ENCODE data around the gene GRAMD4.
A peak's percentile ranks its signal among the peaks of the same experiment; 100 is the strongest.

The GRAMD4 gene

DNA sequence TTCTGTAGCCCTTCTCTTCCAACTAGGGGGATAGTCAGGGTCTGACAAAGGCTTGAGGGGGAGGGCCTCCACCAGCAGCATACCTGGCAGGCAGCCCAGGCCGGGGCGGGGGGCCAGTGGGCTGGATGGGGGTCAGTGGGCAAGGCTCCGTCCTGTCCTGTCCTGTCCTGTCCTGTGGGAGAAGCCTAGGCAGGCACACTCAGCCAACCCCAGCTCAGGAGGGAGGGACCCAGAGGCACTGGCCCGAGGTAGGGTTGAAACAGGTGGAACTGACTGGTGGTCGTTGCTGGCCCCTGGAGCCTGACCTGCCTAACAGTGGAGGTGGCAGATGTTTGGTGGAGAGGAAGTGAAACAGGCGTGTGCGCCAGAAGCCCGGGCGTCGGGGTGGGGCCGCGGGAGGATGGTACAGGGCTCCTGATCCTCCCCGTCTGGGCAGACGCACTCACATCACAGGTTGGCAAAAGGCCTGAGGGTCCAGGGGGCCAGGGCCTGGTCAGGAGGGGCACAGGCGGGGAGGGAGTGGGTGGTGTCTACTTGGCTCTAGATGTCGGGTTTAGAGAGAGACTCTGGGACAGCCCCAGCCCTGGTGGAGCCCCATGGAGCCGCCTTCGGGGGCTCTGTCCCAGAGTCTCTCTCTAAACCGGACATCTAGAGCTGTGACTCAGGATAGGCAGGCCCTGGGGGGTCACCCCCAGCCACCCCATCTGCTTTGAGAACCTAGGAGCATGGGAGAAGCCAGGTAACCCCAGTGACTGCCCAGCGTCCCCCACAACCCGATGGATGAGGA, 32.5 kb upstream of the GRAMD4 start:
- no peaks in the 10 kb centered on the region for H3K27me3 ChIP-seq (ENCODE audit: insufficient read depth, low read length)
- peak overlapping the region; percentile 70 for H3K27ac ChIP-seq (ENCODE audit: low read depth, low read length, poor library complexity, severe bottlenecking)
- H3K36me3 ChIP-seq (ENCODE audit: insufficient read depth, low read length), result no peaks in the 10 kb centered on the region
- peak overlapping the region; percentile 47 for H3K4me3 ChIP-seq (ENCODE audit: low read depth, low read length, poor library complexity, severe bottlenecking)
- peak overlapping the region; percentile 61 for H3K4me2 ChIP-seq (ENCODE audit: low read length)
- TF ChIP-seq, protein P1, sequence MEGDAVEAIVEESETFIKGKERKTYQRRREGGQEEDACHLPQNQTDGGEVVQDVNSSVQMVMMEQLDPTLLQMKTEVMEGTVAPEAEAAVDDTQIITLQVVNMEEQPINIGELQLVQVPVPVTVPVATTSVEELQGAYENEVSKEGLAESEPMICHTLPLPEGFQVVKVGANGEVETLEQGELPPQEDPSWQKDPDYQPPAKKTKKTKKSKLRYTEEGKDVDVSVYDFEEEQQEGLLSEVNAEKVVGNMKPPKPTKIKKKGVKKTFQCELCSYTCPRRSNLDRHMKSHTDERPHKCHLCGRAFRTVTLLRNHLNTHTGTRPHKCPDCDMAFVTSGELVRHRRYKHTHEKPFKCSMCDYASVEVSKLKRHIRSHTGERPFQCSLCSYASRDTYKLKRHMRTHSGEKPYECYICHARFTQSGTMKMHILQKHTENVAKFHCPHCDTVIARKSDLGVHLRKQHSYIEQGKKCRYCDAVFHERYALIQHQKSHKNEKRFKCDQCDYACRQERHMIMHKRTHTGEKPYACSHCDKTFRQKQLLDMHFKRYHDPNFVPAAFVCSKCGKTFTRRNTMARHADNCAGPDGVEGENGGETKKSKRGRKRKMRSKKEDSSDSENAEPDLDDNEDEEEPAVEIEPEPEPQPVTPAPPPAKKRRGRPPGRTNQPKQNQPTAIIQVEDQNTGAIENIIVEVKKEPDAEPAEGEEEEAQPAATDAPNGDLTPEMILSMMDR (IDR thresholded peaks at IDR 0.05; ENCODE audit: low read length), result no peak
- no peak for TF ChIP-seq EZH2 (IDR thresholded peaks at IDR 0.05; ENCODE audit: borderline replicate concordance, low read length)
- H3K9me2 ChIP-seq (ENCODE audit: low read depth, low read length), result no peaks in the 10 kb centered on the region
- H3K9me3 ChIP-seq (ENCODE audit: low read length), result no peaks in the 10 kb centered on the region
- H4K20me1 ChIP-seq (ENCODE audit: insufficient read depth, low read length), result no peaks in the 10 kb centered on the region
- no peak overlapping the region for H2AFZ ChIP-seq (ENCODE audit: low read length)
- no peaks in the 10 kb centered on the region for H3F3A ChIP-seq (ENCODE audit: insufficient read depth, low read length)
- no peaks in the 10 kb centered on the region for H3K79me2 ChIP-seq (ENCODE audit: insufficient read depth, low read length)
- H3K9ac ChIP-seq (ENCODE audit: low read length), result peak overlapping the region; percentile 49; the same call in 1 of the 2 replicates
- H3K4me1 ChIP-seq (ENCODE audit: insufficient read depth, low read length, severe bottlenecking), result peaks cover 60% of the 10 kb centered on the region

DNA sequence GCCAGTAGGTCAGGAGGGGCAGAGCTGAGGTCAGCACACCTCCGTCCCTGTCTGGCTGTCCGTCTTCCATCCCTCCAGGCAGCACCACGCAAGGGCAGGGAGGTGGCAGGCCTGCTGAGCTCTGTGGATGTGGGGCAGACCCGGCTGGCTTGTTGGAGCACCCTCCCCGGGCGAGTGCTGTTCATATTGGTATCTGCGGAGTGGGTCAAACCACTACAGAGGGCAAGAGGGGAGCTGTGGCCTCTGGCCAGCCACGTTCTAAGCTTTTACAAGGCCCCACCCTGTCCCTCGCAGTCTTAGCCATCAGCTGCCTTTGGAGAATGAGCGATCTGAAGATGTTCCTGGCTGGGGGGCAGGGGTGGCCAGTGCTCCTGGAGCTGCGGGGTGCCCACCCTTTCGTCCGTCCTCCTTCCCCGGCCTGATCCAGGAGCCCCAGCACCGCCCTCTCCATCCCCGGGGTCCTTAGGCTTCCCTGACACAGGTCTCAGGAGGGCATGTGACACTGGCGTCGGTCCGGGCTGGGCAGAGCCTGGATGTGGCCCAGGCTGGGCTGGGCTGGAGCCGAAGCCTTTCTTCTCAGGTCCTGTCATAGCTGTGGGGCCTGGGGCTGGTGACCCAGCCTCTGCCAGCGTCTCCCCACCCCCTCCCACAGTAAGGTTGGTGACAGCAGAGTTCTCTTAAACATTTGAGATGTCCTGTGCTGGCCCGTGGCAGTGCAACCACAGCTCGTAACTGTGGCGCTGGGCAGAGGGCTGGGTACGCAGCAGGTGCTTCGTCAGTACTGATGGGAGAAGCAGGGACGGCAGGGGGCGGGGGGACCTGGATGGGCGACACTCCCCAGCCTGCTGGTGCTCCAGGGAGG, 31.7 kb upstream of the GRAMD4 start:
- Histone ChIP-seq H3K9me3 (ENCODE audit: low read length) (no peaks in the 10 kb centered on the region), H3K9ac (ENCODE audit: low read length) (peak overlapping the region; percentile 49; the same call in 1 of the 2 replicates), H3K79me2 (ENCODE audit: insufficient read depth, low read length) (no peaks in the 10 kb centered on the region), H3K27ac (ENCODE audit: low read depth, low read length, poor library complexity, severe bottlenecking) (peak overlapping the region; percentile 70), H4K20me1 (ENCODE audit: insufficient read depth, low read length) (no peaks in the 10 kb centered on the region), H3K4me3 (ENCODE audit: low read depth, low read length, poor library complexity, severe bottlenecking) (peak overlapping the region; percentile 47), H3K27me3 (ENCODE audit: insufficient read depth, low read length) (no peaks in the 10 kb centered on the region), H3K4me2 (ENCODE audit: low read length) (peak overlapping the region; percentile 61), H3F3A (ENCODE audit: insufficient read depth, low read length) (no peaks in the 10 kb centered on the region), H3K4me1 (ENCODE audit: insufficient read depth, low read length, severe bottlenecking) (peaks cover 68% of the 10 kb centered on the region), H3K9me2 (ENCODE audit: low read depth, low read length) (no peaks in the 10 kb centered on the region), H2AFZ (ENCODE audit: low read length) (no peak overlapping the region), H3K36me3 (ENCODE audit: insufficient read depth, low read length) (no peaks in the 10 kb centered on the region)
- TF ChIP-seq, protein P1 (IDR thresholded peaks at IDR 0.05; ENCODE audit: low read length), result no peak
- TF ChIP-seq EZH2 (IDR thresholded peaks at IDR 0.05; ENCODE audit: borderline replicate concordance, low read length), result no peak

DNA sequence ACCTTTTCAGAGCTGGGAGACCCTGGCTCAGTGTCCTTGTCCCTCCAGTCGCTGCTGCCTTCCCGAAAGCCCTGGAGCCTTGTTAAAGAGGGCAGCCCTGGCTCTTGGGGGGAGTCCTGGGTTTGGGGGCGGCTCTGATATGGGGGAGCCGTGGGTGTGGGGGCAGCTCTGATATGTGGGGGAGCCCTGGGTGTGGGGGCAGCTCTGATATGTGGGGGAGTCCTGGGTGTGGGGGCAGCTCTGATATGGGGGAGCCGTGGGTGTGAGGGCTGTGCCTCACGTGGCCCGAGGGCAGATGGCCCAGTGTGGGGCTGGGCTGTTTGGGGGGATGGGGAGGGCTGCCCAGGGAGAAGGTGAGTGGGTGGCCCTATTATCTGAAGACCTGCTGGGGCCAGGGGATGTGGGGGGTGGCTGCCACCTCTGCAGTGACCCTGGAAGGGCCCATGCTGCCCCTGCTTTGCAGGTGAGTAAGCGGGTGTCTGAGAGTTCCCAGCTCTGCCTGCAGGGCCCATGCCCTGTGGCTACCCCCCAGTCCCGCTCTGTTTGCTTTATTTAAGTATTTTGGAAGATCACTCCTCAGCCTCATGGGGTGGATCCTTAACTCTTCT, 30.9 kb upstream of the GRAMD4 start:
- Histone ChIP-seq H3K27ac (ENCODE audit: low read depth, low read length, poor library complexity, severe bottlenecking) (peak overlapping the region; percentile 70), H3K9ac (ENCODE audit: low read length) (peak overlapping the region; percentile 49; the same call in 1 of the 2 replicates), H3K9me2 (ENCODE audit: low read depth, low read length) (no peaks in the 10 kb centered on the region), H2AFZ (ENCODE audit: low read length) (no peak overlapping the region), H3K27me3 (ENCODE audit: insufficient read depth, low read length) (no peaks in the 10 kb centered on the region), H3K36me3 (ENCODE audit: insufficient read depth, low read length) (no peaks in the 10 kb centered on the region), H3K4me3 (ENCODE audit: low read depth, low read length, poor library complexity, severe bottlenecking) (peak overlapping the region; percentile 47), H4K20me1 (ENCODE audit: insufficient read depth, low read length) (no peaks in the 10 kb centered on the region), H3K4me1 (ENCODE audit: insufficient read depth, low read length, severe bottlenecking) (peaks cover 70% of the 10 kb centered on the region), H3F3A (ENCODE audit: insufficient read depth, low read length) (no peaks in the 10 kb centered on the region), H3K79me2 (ENCODE audit: insufficient read depth, low read length) (no peaks in the 10 kb centered on the region), H3K9me3 (ENCODE audit: low read length) (no peaks in the 10 kb centered on the region), H3K4me2 (ENCODE audit: low read length) (peak overlapping the region; percentile 61)
- TF ChIP-seq, protein P1 (IDR thresholded peaks at IDR 0.05; ENCODE audit: low read length), result no peak
- TF ChIP-seq EZH2 (IDR thresholded peaks at IDR 0.05; ENCODE audit: borderline replicate concordance, low read length), result no peak

Measured in OCI-LY1 (cell line).